WI38 (cell line): ENCODE results near the gene NEMP2.

ENCODE experiments used
- H3K4me3 ChIP-seq: 2 replicates; pipeline ENCODE4 v1.5.1; 2011; ENCODE audit warnings: low read depth, mild to moderate bottlenecking, control low read depth, low read length
- CTCF ChIP-seq: IDR thresholded peaks from 2 replicates; pipeline ENCODE4 v1.5.1; 2012; ENCODE audit warnings: low read depth, mild to moderate bottlenecking, control low read depth, low read length

NEMP2 gene

DNA sequence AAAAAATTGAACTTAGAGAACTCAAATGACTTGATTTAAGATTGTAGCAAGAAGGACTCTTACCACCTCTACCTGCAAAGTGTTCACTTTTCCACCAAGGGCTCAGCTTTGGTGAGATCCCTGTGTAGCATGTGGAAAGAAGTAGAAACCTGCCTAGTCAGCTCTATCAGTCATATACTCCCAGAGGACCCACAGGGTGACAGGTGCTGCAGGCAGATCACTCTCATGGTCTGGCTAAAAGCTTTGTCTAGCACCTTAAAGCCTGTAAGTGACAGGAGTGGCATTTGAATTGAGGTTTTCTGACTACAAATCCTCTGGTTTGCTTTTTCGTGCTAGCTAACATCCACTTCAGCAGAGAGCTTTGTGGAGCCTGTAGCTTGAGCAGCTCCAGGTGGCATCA is 18.7 kb upstream of the NEMP2 start:
- no peak for TF ChIP-seq CTCF
- no peak overlapping the region for H3K4me3 ChIP-seq

- no peak overlapping the region for H3K4me3 ChIP-seq
Observed at GRCh38 chr2:190551928-190552327, 17.4 kb upstream of the NEMP2 start.

GRCh38 chr2:190550137-190550536 is 15.6 kb upstream of the NEMP2 start:
- no peak overlapping the region for H3K4me3 ChIP-seq
- TF ChIP-seq CTCF: no peak

More at GRCh38 chr2:190551928-190552327, 17.4 kb upstream of the NEMP2 start:
- no peak for TF ChIP-seq CTCF

GRCh38 chr2:190547886-190548285 is 13.4 kb upstream of the NEMP2 start:
- no peak for TF ChIP-seq CTCF
- no peak overlapping the region for H3K4me3 ChIP-seq

GRCh38 chr2:190546734-190547133 is 12.2 kb upstream of the NEMP2 start:
- no peak overlapping the region for H3K4me3 ChIP-seq
- TF ChIP-seq CTCF: no peak

DNA sequence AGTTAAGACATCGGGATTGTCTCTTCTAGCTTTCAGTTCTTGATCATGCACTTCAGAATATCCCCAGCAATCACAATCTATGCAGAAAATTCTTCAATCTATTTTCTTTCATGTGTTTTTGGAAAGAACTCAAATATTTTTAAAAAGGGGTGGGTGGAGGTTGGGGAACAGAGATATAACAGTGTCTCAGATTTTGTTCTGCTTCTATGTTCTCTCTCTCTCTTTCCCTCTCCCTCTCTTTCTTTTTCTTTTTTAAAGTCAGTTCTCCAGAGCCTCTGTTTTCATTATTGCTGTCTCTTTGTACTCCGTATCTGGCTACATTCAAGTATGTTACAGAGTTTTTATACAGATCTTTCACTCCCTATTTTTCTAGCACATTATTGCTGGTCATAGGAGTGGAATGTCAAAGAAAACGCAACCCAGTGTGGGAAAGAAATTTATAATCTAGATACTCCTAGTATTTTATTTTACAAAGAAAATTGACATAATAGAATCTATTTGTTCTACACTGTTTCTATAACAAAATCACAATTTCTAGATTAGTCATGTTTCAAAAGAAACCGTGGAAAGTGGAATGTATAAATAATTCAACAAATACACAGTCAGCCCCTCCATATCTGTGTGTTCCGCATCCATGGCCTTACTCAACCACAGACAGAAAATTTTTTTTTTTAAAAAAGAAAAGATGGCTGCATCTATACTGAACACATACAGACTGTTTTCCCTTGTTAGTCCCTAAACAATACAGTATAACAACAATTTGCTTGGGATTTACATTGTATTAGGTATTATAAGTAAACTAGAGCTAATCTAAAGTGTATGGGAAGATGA is 11.2 kb upstream of the NEMP2 start:
- peak overlapping the region; percentile 30 for H3K4me3 ChIP-seq
- no peak for TF ChIP-seq CTCF

DNA sequence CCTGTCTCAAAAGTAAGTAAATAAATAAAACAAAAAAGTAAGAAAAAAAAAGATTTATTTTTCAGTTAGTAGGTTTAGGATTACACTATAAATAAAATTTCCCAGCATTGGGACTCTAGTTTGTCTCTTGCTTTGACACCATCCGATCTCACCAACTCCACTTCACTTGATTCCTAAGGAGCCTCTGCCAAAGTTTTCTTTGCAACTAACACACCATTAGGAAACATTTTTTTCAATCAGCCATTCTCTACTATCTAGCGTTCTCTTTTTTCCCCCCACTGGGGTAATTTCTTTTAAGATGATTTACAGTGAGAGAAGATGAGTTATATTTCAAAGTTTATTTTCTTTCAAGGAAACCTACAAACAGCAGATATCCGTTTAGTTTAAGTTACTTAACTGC is 10.6 kb upstream of the NEMP2 start:
- no peak for TF ChIP-seq CTCF
- peak overlapping the region; percentile 30 for H3K4me3 ChIP-seq
